Measurements from ENCODE around the gene LPAR1. TPM values are rescaled to one million over a fixed set of nuclear protein-coding genes. Genes with fewer than 3 reads are reported as not detected.

Gene LPAR1
- total RNA-seq, 3 donors from 2014 or later: 27.5 to 44.9 (median 30.3) TPM

DNA sequence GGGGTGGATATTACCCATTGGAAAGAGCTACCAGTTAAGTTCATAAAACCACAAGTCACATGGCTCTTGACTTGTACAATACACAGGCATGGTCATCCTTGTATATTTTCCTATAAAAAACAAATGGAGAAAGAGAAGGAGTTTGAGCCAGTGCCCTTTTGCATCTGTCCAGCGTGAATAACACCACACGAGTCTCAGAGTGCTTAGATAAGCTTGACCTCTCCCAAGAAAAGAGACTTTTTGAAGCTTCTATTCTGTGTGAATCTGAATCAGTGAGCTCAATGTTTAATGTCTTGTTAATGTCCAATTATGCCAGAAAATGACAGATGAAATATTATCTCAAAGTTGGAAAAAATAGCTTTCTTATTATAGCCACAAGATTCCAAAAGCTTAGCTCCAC lies 30.9 kb upstream of the LPAR1 start:
- H3K4me3 ChIP-seq: no peak overlapping the region
- no peaks in the 10 kb centered on the region for H3K9me3 ChIP-seq
- TF ChIP-seq, protein P1, sequence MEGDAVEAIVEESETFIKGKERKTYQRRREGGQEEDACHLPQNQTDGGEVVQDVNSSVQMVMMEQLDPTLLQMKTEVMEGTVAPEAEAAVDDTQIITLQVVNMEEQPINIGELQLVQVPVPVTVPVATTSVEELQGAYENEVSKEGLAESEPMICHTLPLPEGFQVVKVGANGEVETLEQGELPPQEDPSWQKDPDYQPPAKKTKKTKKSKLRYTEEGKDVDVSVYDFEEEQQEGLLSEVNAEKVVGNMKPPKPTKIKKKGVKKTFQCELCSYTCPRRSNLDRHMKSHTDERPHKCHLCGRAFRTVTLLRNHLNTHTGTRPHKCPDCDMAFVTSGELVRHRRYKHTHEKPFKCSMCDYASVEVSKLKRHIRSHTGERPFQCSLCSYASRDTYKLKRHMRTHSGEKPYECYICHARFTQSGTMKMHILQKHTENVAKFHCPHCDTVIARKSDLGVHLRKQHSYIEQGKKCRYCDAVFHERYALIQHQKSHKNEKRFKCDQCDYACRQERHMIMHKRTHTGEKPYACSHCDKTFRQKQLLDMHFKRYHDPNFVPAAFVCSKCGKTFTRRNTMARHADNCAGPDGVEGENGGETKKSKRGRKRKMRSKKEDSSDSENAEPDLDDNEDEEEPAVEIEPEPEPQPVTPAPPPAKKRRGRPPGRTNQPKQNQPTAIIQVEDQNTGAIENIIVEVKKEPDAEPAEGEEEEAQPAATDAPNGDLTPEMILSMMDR (IDR thresholded peaks at IDR 0.05): no peak
- no peak for ATAC-seq
- no peak for DNase-seq
- intact Hi-C loops (cut with DNase I, micrococcal nuclease): no loop called here
- no peaks in the 10 kb centered on the region for H3K36me3 ChIP-seq (ENCODE audit: low read depth)
- no peaks in the 10 kb centered on the region for H3K4me1 ChIP-seq (ENCODE audit: low read depth)

DNA sequence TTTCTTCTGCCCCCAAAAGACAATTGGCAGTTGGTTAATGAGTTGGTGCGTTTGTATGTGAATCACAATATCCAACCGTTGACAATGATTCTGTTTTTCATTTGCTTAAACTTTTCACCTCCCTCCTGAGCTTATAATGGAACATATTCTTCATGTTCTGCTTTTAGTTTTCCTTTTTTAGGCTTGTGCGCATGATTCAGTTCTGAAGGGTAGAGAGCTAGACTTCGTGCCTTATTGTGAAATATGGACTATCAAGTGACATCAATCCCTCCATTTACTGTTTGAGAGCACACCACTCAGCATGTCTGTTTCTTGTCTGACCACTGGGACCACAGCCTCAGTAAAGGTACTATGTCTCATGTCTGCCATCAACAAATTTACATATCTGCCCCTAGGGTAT lies 30.5 kb upstream of the LPAR1 start:
- Histone ChIP-seq H3K4me1 (ENCODE audit: low read depth) (no peaks in the 10 kb centered on the region), H3K36me3 (ENCODE audit: low read depth) (no peaks in the 10 kb centered on the region), H3K9me3 (no peaks in the 10 kb centered on the region), H3K4me3 (no peak overlapping the region)
- DNase-seq (no peak), ATAC-seq (peak; percentile 33)
- intact Hi-C loops (cut with DNase I, micrococcal nuclease): no loop called here
- TF ChIP-seq, protein P1 (IDR thresholded peaks at IDR 0.05): no peak

DNA sequence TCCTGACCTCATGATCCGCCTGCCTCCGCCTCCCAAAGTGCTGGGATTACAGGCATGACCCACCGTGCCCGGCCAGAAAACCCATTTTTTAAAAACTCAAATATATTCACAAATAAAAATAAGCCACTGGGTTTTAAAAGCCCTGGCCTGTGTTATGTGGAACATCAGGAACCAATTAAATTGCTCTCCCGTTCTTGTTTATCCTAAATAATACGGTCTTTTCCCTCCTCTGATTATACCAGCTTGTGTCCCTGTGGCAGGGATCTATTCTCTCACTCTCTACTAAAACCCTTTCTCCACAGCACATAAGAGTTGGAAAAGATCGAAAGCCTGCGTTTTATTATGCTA lies 30.1 kb upstream of the LPAR1 start:
- no peak for ATAC-seq
- TF ChIP-seq, protein P1 (IDR thresholded peaks at IDR 0.05): no peak
- H3K36me3 ChIP-seq (ENCODE audit: low read depth): no peaks in the 10 kb centered on the region

DNA sequence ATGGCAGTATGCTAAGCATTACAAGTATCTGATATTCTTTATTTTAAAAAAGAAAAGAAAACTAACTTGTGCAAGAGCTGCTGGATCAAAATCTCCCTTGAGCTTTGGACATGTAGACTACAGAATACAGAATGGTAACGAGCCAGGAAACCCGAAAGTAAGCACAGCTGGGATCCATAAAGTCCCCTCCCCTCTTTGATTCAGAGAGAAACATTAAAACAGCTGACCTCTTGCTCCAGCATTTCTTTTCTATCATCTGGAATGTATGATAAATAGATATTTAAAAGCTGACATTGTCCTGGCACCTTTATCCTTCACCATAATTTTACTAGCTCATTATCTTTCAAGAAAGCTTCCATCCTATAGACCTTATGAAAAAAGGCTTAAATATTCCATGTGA lies 28.2 kb upstream of the LPAR1 start:
- no peaks in the 10 kb centered on the region for H3K9me3 ChIP-seq
- no peaks in the 10 kb centered on the region for H3K4me1 ChIP-seq (ENCODE audit: low read depth)
- DNase-seq: no peak
- intact Hi-C loops (cut with DNase I, micrococcal nuclease): no loop called here
- ATAC-seq: no peak
- no peaks in the 10 kb centered on the region for H3K36me3 ChIP-seq (ENCODE audit: low read depth)
- TF ChIP-seq, protein P1 (IDR thresholded peaks at IDR 0.05): no peak
- no peak overlapping the region for H3K4me3 ChIP-seq

More for the DNA sequence above, 30.1 kb upstream of the LPAR1 start:
- no peaks in the 10 kb centered on the region for H3K9me3 ChIP-seq
- no peaks in the 10 kb centered on the region for H3K4me1 ChIP-seq (ENCODE audit: low read depth)
- no peak for DNase-seq
- no peak overlapping the region for H3K4me3 ChIP-seq
- intact Hi-C loops (cut with DNase I, micrococcal nuclease): no loop called here

DNA sequence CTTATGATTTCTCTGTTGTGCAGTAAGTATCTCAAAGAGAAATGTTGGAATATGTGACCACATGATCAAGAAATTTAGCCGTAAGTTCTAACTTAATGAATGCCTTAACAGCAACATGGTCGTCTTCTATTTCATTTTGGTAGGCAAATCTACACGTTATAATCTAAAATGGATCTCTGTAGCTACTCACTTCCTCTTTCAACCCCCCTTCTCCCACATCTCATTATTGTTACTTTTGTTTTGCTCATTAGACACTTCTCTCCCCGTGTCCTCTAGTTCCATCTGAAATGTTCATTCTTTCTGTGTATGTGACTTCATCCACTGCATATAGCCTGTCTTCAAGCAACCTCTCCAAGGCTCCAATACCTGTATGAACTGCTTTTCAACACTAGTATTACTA lies 27.1 kb upstream of the LPAR1 start:
- ATAC-seq (no peak), DNase-seq (no peak)
- no peak overlapping the region for H3K4me3 ChIP-seq
- no peaks in the 10 kb centered on the region for H3K36me3 ChIP-seq (ENCODE audit: low read depth)
- intact Hi-C loops (cut with DNase I, micrococcal nuclease): no loop called here
- H3K9me3 ChIP-seq: no peaks in the 10 kb centered on the region
- TF ChIP-seq, protein P1 (IDR thresholded peaks at IDR 0.05): no peak
- no peaks in the 10 kb centered on the region for H3K4me1 ChIP-seq (ENCODE audit: low read depth)

DNA sequence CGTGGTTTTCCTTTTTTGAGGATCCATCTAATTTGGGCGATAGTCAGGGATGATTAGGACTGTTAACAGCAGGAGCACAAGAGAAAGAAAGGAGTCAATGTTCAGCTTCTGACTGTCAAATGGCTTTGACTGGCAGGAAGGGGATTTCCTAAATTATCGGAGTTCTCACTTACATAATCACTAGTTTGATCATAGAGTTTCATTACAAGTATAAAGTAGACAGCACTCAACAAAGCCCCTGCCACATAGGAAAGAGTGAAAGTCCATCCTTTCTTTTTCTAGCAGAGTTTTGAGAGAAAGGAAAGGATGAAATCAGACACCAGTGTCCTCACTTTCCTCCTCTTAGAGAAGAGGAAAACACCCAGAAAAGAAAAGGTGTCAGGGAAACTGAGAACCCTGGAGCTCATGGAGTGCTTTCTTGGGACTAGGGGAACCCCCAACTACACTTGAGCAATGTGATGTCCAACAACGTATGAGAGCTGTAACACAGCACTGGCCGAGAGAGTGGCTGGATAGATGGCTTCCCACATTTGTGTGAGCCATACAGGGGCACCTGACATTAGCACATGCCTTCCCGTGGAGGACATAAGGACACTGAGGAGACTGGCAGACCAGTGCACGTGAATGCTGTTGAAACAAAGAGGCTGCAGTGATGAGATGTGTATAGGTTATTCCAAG lies 26.0 kb upstream of the LPAR1 start:
- TF ChIP-seq, protein P1 (IDR thresholded peaks at IDR 0.05): no peak
- DNase-seq: no peak
- H3K9me3 ChIP-seq: no peaks in the 10 kb centered on the region
- intact Hi-C loops (cut with DNase I, micrococcal nuclease): no loop called here
- no peaks in the 10 kb centered on the region for H3K4me1 ChIP-seq (ENCODE audit: low read depth)
- H3K4me3 ChIP-seq: no peak overlapping the region
- no peaks in the 10 kb centered on the region for H3K36me3 ChIP-seq (ENCODE audit: low read depth)
- no peak for ATAC-seq

Measured in mucosa of descending colon (tissue), 3 donors.